GM12878 (cell line): ENCODE measurements around the gene TGM6.

ENCODE experiments used
- ATF3 ChIP-seq: IDR thresholded peaks from 2 replicates; pipeline ENCODE4 v1.6.1; 2011; ENCODE audit warnings: low read depth, mild to moderate bottlenecking, low read length, moderate library complexity, borderline replicate concordance; ENCODE audit errors: extremely low read depth
- CBX3 ChIP-seq: fragments of 200-600 bp; sonication (generic); IDR thresholded peaks from 2 replicates; pipeline ENCODE4 v1.6.1; 2016; ENCODE audit warnings: low read depth, borderline replicate concordance
- CTCF ChIP-seq, 3 experiments: IDR thresholded peaks in 2 of 3; conservative IDR thresholded peaks in 1 of 3; 2 replicates each; pipeline ENCODE4 v1.5.1; 2011; ENCODE audit warnings: low read depth in 3 of 3, low read length in 3 of 3, mild to moderate bottlenecking in 3 of 3, control low read depth in 2 of 3, moderate library complexity in 2 of 3, inconsistent platforms in 1 of 3, mixed read lengths in 1 of 3; ENCODE audit not compliant: control insufficient read depth in 2 of 3, insufficient read depth in 1 of 3; ENCODE audit errors: extremely low read depth in 1 of 3
- DPF2 ChIP-seq: fragments of 450-650 bp; IDR thresholded peaks from 2 replicates; pipeline ENCODE4 v1.6.1; 2017; ENCODE audit warnings: mild to moderate bottlenecking
- HCFC1 ChIP-seq: fragments of 150-350 bp; IDR thresholded peaks from 2 replicates; pipeline ENCODE4 v1.6.1; 2014; ENCODE audit warnings: low read length
- MTA3 ChIP-seq: IDR thresholded peaks from 2 replicates; pipeline ENCODE4 v1.6.1; 2012; ENCODE audit warnings: low read length, inconsistent platforms, borderline replicate concordance
- MXI1 ChIP-seq: fragments of 150-350 bp; IDR thresholded peaks from 2 replicates; pipeline ENCODE4 v1.6.1; 2011; ENCODE audit warnings: low read depth, mild to moderate bottlenecking, inconsistent platforms, low read length, improper control_type of control experiment
- RB1 ChIP-seq: fragments of 450-650 bp; formaldehyde crosslinking; IDR thresholded peaks from 2 replicates; pipeline ENCODE4 v1.6.1; 2017; ENCODE audit warnings: mild to moderate bottlenecking, borderline replicate concordance
- RCOR1 ChIP-seq: conservative IDR thresholded peaks from 2 replicates; pipeline ENCODE4 v1.6.1; 2012; ENCODE audit warnings: low read depth, low read length, improper control_type of control experiment
- TAF1 ChIP-seq: IDR thresholded peaks from 2 replicates; pipeline ENCODE4 v1.6.1; 2011; ENCODE audit warnings: mild to moderate bottlenecking, low read depth, low read length, borderline replicate concordance
- USF2 ChIP-seq: IDR thresholded peaks from 2 replicates; pipeline ENCODE4 v1.6.1; 2011; ENCODE audit warnings: low read depth, low read length, improper control_type of control experiment, borderline replicate concordance
- ZBTB4 ChIP-seq: fragments of 450-650 bp; formaldehyde crosslinking; IDR thresholded peaks from 2 replicates; pipeline ENCODE4 v1.4.0; 2022; ENCODE audit warnings: mild to moderate bottlenecking, moderate library complexity

GRCh38 chr20:2385026-2385425, 4.3 kb downstream of the TGM6 start:
- TF ChIP-seq USF2 (no peak), RB1 (no peak), ATF3 (no peak), TAF1 (no peak), MTA3 (no peak), MXI1 (no peak), HCFC1 (no peak), DPF2 (no peak), ZBTB4 (CRISPR knock-in tag) (no peak), CBX3 (no peak), CTCF (IDR thresholded peaks at IDR 0.05 in 2 of 3, conservative IDR thresholded peaks at IDR 0.05 in 1 of 3; ENCODE audit: control insufficient read depth in 2 of 3, extremely low read depth in 1 of 3, insufficient read depth in 1 of 3, low read depth in 3 of 3, low read length in 3 of 3) (no peak), RCOR1 (no peak)
